Measurements from ENCODE around the gene USP34.

DNA sequence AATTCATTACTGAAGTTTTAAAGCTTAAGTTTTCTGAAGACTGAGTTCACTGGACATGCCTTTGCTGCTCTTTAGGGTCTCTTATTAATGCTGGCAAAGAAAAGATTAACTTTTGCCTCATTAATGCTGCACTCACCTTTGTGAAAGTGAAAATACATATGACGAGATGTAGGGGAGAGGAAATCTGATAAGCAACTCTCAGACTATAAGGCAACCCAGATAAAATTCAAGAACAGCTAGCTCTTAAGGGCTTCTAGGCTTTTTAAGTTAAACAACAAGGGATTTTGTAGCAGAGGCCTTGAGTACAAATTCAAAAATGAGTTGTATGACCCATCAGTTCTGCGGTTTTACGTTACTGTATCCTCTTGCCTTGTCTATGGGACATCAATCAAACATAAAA lies 143.7 kb downstream of the USP34 start:
- TF ChIP-seq, protein P1, sequence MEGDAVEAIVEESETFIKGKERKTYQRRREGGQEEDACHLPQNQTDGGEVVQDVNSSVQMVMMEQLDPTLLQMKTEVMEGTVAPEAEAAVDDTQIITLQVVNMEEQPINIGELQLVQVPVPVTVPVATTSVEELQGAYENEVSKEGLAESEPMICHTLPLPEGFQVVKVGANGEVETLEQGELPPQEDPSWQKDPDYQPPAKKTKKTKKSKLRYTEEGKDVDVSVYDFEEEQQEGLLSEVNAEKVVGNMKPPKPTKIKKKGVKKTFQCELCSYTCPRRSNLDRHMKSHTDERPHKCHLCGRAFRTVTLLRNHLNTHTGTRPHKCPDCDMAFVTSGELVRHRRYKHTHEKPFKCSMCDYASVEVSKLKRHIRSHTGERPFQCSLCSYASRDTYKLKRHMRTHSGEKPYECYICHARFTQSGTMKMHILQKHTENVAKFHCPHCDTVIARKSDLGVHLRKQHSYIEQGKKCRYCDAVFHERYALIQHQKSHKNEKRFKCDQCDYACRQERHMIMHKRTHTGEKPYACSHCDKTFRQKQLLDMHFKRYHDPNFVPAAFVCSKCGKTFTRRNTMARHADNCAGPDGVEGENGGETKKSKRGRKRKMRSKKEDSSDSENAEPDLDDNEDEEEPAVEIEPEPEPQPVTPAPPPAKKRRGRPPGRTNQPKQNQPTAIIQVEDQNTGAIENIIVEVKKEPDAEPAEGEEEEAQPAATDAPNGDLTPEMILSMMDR (IDR thresholded peaks at IDR 0.05) = no peak
- no peak for TF ChIP-seq POLR2A (IDR thresholded peaks at IDR 0.05)

All from esophagus squamous epithelium (tissue), 4 donors.